ENCODE results near the gene POLR3E.
"Not testable (repeated sequence)": the region's sequence is repeated elsewhere in the genome, so short reads cannot be mapped to it uniquely, and the experiment has no call there.

Gene POLR3E

DNA sequence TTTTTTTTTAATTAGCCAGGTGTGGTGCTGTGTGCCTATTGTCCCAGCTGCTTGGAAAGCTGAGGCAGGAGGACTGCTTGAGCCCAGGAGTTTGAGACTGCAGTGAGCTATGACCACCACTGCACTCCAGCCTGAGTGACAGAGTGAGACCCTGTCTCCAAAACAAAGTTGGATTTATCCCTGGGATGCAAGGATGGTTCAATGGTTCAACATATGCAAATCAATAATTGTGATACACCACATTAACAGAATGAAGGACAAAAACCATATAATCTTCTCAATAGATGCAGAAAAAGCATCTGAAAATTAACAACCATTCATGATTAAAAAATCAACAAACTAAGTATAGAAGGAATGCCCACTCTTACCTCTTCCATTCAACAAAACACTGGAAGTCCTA is 43.7 kb downstream of the POLR3E start:
- TF ChIP-seq ZNF274 (IDR thresholded peaks at IDR 0.05; ENCODE audit: low read depth, low read length) (no peak), YY1 (IDR thresholded peaks at IDR 0.05; ENCODE audit: insufficient read depth, insufficient read length) (no peak), SUZ12 (IDR thresholded peaks at IDR 0.05; ENCODE audit: extremely low read depth, insufficient read depth, insufficient read length) (no peak)
- no peaks in the 10 kb centered on the region for H3K27me3 ChIP-seq (ENCODE audit: insufficient read depth, insufficient read length)
- H3K9me3 ChIP-seq (ENCODE audit: insufficient read depth, low read length) = peaks cover 33% of the 10 kb centered on the region
- H3K36me3 ChIP-seq (ENCODE audit: insufficient read depth, insufficient read length, low read length) = peaks cover 21% of the 10 kb centered on the region
- H3K4me3 ChIP-seq (ENCODE audit: insufficient read length, low read depth) = no peak overlapping the region
- no peak for DNase-seq (ENCODE audit: low read depth, low spot score)
- H3K9ac ChIP-seq (ENCODE audit: insufficient read length, low read depth) = no peak overlapping the region
- no peaks in the 10 kb centered on the region for H3K4me1 ChIP-seq (ENCODE audit: insufficient read depth, insufficient read length)

DNA sequence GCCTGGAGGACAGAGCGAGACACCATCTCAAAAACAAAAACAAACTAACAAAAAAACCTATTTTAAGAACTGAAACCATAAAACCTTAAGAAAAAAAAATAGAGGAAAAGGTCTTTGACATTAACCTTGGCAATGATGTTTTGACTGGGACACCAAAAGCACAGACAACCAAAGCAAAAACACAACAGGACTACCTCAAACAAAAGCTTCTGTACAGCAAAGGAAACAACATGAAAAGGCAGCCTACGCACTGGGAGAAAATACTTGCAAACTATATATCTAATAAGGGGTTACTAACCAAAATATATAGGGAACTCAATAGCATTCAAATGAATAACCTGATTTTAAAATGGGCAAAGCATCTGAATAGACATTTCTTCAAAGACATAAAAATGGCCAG is 44.9 kb downstream of the POLR3E start:
- Histone ChIP-seq H3K9me3 (ENCODE audit: insufficient read depth, low read length) (peaks cover 22% of the 10 kb centered on the region), H3K27me3 (ENCODE audit: insufficient read depth, insufficient read length) (no peaks in the 10 kb centered on the region), H3K9ac (ENCODE audit: insufficient read length, low read depth) (no peak overlapping the region), H3K4me3 (ENCODE audit: insufficient read length, low read depth) (no peak overlapping the region), H3K36me3 (ENCODE audit: insufficient read depth, insufficient read length, low read length) (peaks cover 27% of the 10 kb centered on the region), H3K4me1 (ENCODE audit: insufficient read depth, insufficient read length) (no peaks in the 10 kb centered on the region)
- no peak for DNase-seq (ENCODE audit: low read depth, low spot score)
- no peak for TF ChIP-seq YY1 (IDR thresholded peaks at IDR 0.05; ENCODE audit: insufficient read depth, insufficient read length)
- TF ChIP-seq SUZ12 (IDR thresholded peaks at IDR 0.05; ENCODE audit: extremely low read depth, insufficient read depth, insufficient read length) = no peak
- no peak for TF ChIP-seq ZNF274 (IDR thresholded peaks at IDR 0.05; ENCODE audit: low read depth, low read length)

GRCh38 chr16:22346483-22346882 is 49.3 kb downstream of the POLR3E start:
- H3K9ac ChIP-seq (ENCODE audit: insufficient read length, low read depth) = no peak overlapping the region
- TF ChIP-seq SUZ12 (IDR thresholded peaks at IDR 0.05; ENCODE audit: extremely low read depth, insufficient read depth, insufficient read length) (no peak), YY1 (IDR thresholded peaks at IDR 0.05; ENCODE audit: insufficient read depth, insufficient read length) (no peak), ZNF274 (IDR thresholded peaks at IDR 0.05; ENCODE audit: low read depth, low read length) (no peak)
- no peak for DNase-seq (ENCODE audit: low read depth, low spot score)
- H3K27me3 ChIP-seq (ENCODE audit: insufficient read depth, insufficient read length) = no peaks in the 10 kb centered on the region
- H3K36me3 ChIP-seq (ENCODE audit: insufficient read depth, insufficient read length, low read length) = peaks cover 67% of the 10 kb centered on the region
- H3K9me3 ChIP-seq (ENCODE audit: insufficient read depth, low read length) = 0 out of 2 replicates have a peak, but pooled peaks cover 5% of the 10 kb centered on the region
- no peak overlapping the region for H3K4me3 ChIP-seq (ENCODE audit: insufficient read length, low read depth)
- H3K4me1 ChIP-seq (ENCODE audit: insufficient read depth, insufficient read length) = no peaks in the 10 kb centered on the region

DNA sequence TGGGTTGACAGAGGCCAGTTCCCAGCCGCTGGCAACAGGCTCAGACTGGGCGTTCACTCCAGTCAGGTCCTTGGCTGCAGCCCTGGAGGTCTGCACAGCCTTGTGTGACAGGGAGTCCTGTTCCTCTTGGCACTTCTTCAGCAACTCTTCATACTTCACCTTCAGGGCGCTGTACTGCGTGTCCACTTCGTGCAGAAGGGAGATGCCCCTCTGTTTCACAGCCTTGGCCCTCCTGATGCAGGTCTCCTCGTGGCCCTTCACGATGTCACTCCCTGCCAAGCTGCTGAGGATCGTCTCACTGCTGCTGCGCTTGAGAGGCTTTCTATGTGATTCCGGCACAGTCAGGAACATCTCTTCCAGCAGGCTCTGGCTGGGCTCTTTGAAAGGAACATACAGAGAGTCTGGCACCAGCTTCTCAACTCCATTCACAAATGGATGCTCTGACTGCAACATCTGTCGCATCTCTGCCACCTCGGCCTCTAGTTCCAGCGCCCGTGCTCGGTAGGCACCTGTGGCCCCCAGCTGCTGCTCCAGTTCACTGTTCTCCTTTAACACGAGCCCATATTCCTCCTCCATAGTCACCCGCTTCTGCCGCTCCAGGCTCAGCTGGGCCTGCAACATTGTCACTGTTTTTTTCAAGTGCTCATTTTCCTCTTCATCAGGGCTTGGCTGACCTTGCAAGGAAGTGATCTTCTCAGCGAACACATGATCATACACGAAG is 50.1 kb downstream of the POLR3E start:
- H3K9ac ChIP-seq (ENCODE audit: insufficient read length, low read depth) = no peak overlapping the region
- no peaks in the 10 kb centered on the region for H3K27me3 ChIP-seq (ENCODE audit: insufficient read depth, insufficient read length)
- H3K4me1 ChIP-seq (ENCODE audit: insufficient read depth, insufficient read length) = no peaks in the 10 kb centered on the region
- no peak overlapping the region for H3K4me3 ChIP-seq (ENCODE audit: insufficient read length, low read depth)
- no peak for TF ChIP-seq YY1 (IDR thresholded peaks at IDR 0.05; ENCODE audit: insufficient read depth, insufficient read length)
- TF ChIP-seq ZNF274 (IDR thresholded peaks at IDR 0.05; ENCODE audit: low read depth, low read length) = no peak
- no peak for TF ChIP-seq SUZ12 (IDR thresholded peaks at IDR 0.05; ENCODE audit: extremely low read depth, insufficient read depth, insufficient read length)
- H3K9me3 ChIP-seq (ENCODE audit: insufficient read depth, low read length) = no peaks in the 10 kb centered on the region
- peaks cover 74% of the 10 kb centered on the region for H3K36me3 ChIP-seq (ENCODE audit: insufficient read depth, insufficient read length, low read length)
- no peak for DNase-seq (ENCODE audit: low read depth, low spot score)

- H3K27me3 ChIP-seq (ENCODE audit: insufficient read depth, insufficient read length) = no peaks in the 10 kb centered on the region
- no peak for TF ChIP-seq YY1 (IDR thresholded peaks at IDR 0.05; ENCODE audit: insufficient read depth, insufficient read length)
- TF ChIP-seq ZNF274 (IDR thresholded peaks at IDR 0.05; ENCODE audit: low read depth, low read length) = no peak
- no peak for TF ChIP-seq SUZ12 (IDR thresholded peaks at IDR 0.05; ENCODE audit: extremely low read depth, insufficient read depth, insufficient read length)
- H3K4me1 ChIP-seq (ENCODE audit: insufficient read depth, insufficient read length) = peaks cover 3% of the 10 kb centered on the region
- no peak for DNase-seq (ENCODE audit: low read depth, low spot score)
- H3K36me3 ChIP-seq (ENCODE audit: insufficient read depth, insufficient read length, low read length) = peaks cover 74% of the 10 kb centered on the region
- H3K9ac ChIP-seq (ENCODE audit: insufficient read length, low read depth) = no peak overlapping the region
- no peak overlapping the region for H3K4me3 ChIP-seq (ENCODE audit: insufficient read length, low read depth)
- H3K9me3 ChIP-seq (ENCODE audit: insufficient read depth, low read length) = no peaks in the 10 kb centered on the region
Observed at GRCh38 chr16:22348291-22348690, 51.1 kb downstream of the POLR3E start.

- H3K4me3 ChIP-seq (ENCODE audit: insufficient read length, low read depth); DNase-seq (ENCODE audit: low read depth, low spot score): not testable (repeated sequence)
Observed at GRCh38 chr16:22351017-22351416, 53.8 kb downstream of the POLR3E start.

DNA sequence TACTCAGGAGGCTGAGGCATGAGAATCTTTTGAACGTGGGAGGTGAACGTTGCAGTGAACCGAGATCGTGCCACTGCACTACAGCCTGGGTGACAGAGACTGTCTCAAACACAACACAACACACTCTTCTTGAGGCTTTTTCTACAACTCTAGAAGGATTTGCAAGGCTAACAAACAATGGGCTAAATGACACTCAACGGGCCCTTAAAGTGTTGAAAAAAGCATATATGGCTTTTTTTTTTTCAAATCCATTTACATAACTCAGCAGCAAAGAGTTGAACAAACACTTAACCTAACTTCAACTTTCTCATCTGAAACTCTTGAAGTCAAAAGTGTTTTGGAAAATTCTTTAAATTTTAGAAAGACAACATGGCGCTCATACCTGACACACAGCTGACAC is 54.9 kb downstream of the POLR3E start:
- H3K9me3 ChIP-seq (ENCODE audit: insufficient read depth, low read length) = no peaks in the 10 kb centered on the region
- H3K4me3 ChIP-seq (ENCODE audit: insufficient read length, low read depth) = no peak overlapping the region
- peaks cover 52% of the 10 kb centered on the region for H3K36me3 ChIP-seq (ENCODE audit: insufficient read depth, insufficient read length, low read length)
- DNase-seq (ENCODE audit: low read depth, low spot score) = no peak
- H3K4me1 ChIP-seq (ENCODE audit: insufficient read depth, insufficient read length) = peaks cover 6% of the 10 kb centered on the region
- TF ChIP-seq ZNF274 (IDR thresholded peaks at IDR 0.05; ENCODE audit: low read depth, low read length) (no peak), SUZ12 (IDR thresholded peaks at IDR 0.05; ENCODE audit: extremely low read depth, insufficient read depth, insufficient read length) (no peak), YY1 (IDR thresholded peaks at IDR 0.05; ENCODE audit: insufficient read depth, insufficient read length) (no peak)
- H3K9ac ChIP-seq (ENCODE audit: insufficient read length, low read depth) = no peak overlapping the region
- H3K27me3 ChIP-seq (ENCODE audit: insufficient read depth, insufficient read length) = no peaks in the 10 kb centered on the region

More at GRCh38 chr16:22351017-22351416, 53.8 kb downstream of the POLR3E start:
- H3K9me3 ChIP-seq (ENCODE audit: insufficient read depth, low read length); H3K4me1 ChIP-seq (ENCODE audit: insufficient read depth, insufficient read length); H3K27me3 ChIP-seq (ENCODE audit: insufficient read depth, insufficient read length); H3K9ac ChIP-seq (ENCODE audit: insufficient read length, low read depth): not testable (repeated sequence)
- H3K36me3 ChIP-seq (ENCODE audit: insufficient read depth, insufficient read length, low read length) = peaks cover 57% of the 10 kb centered on the region

Measured in NT2/D1 (cell line).